GM19328 (cell line): ENCODE results near the gene ARHGEF3.
A peak's percentile ranks its signal among the peaks of the same experiment; 100 is the strongest.

ENCODE experiments used
- ATAC-seq: cut with Tn5 transposase; IDR thresholded peaks from one replicate; pipeline ENCODE4 v1.9.1; 2021; ENCODE audit warnings: mild to moderate bottlenecking, moderate library complexity; ENCODE audit not compliant: unreplicated experiment

The ARHGEF3 gene

DNA sequence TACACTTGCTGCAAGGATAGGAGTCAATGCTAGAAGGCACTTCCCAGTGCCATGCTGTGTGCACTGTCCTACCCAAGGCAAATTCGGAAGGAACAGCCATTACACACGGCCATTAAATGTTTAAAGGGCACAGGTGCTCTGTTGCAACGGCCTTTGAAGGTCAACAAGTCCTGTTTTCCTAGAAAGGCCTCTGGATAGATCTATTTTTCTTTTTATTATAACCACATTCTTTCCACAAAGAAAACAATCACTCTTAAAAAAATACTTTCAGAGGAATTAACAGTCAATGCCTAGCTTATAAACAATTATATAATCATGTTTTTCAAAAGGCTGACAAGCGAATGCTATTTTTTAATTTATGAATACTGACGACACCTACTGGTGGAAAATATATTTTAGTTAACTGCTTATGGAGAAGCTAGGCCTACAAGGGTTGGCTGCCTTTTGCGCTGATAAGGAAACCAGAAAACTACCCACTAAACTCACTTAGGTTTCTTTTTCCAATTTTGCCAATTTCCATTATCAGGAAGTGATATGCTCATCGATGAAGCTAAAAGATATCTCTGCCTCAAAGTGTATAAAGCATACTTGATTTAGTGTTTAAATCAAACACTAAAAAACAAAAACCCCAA, 2.4 kb downstream of the ARHGEF3 start:
- no peak for ATAC-seq

- no peak for ATAC-seq
Measured at GRCh38 chr3:56796996-56797395, 4.8 kb downstream of the ARHGEF3 start.

DNA sequence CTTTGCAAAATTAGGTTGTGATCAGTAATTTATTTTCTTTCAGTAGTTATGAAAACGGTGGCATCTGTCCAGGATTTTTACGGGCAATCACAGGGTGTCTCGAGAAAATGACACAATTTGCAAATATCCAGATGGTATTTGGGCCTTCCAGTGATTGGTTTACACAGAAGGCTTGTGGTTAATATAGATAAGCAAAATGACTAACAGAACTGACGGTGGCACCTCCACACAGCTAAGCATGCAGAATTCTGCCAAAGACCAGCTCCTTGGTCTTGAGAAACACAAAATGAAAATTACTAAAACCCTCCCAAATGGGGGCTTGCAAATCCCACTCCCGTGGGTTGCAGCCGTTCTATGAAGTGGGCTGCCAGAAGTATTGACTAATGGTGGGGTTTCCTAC, 5.5 kb downstream of the ARHGEF3 start:
- no peak for ATAC-seq

- no peak for ATAC-seq
Measured at GRCh38 chr3:56795829-56796185, 5.9 kb downstream of the ARHGEF3 start.

GRCh38 chr3:56795097-56795828, 6.5 kb downstream of the ARHGEF3 start:
- no peak for ATAC-seq

DNA sequence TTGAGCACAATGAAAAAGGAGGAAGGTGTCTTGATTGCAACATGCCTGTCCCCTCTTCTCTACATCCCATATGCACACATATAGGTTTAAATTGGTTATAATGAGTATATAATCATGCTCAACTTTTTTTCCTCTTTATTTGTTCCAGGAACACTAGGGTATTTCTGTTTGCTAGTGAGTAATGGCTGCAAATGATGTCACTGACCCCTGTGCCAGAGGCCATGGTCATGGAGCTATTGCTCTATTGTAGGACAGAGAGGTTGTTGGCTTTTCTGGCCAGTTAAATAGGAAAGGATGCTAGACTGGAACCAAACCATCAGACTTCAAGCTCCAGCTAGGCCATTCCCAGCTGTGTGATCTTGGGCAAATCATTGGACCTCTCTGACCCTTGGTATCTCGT, 9.6 kb downstream of the ARHGEF3 start:
- ATAC-seq: no peak

DNA sequence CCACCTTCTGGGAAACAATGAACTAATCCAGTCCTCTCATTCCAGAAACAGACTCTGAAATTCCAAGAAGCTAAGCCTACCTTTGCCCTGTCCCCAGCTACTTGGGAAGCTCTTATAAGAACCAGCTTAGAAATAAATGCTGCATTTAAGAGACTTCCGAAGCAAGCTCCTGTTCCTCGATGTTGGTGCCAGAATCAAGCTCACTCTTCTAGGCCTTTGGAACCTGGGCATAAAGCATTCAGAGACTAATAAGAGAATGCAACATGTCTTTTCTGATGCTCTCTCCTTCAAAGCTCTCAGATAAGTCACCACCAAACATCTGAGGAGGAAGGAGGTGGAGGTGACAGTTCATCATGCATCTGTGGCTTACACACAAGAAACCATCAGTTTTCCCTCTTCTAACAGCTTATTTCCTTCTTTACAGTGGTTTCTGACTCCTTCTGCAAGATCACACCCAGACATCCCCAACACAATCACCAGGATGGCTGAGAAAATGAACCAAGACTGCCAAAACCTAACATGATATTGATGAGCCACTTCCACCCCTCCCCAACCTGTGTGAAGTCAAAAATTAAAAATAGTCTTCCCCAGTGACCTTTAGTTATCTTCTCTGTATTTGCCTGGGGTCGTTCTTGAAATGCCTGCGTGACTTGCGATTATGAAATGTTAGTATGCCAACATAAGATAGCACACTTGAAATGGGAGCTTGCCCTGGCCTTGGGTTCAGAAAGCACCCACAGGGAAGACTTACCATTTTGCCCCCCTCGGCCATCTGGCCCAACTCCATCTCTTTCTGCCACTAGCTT, 11.5 kb downstream of the ARHGEF3 start:
- no peak for ATAC-seq

DNA sequence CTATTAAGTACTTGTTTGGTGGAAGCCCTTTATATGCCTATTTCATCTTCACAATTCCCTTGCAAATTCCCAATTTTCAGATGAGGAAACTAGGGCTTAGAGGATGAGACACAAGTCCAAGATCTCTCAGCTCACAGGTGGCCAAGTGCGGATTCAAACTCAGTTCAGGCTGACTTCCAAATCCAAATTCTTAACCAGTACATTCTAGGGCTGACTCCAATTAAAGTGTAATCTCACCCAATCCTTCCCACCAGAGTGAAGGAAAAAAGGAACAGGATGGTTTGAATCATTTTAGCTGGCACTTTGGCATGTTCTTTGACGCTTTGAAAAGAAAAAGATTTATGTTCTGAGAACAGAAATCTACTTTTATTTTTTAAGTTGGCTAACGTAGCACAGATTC, 12.7 kb downstream of the ARHGEF3 start:
- ATAC-seq: no peak

GRCh38 chr3:56788521-56788920, 13.2 kb downstream of the ARHGEF3 start:
- no peak for ATAC-seq

DNA sequence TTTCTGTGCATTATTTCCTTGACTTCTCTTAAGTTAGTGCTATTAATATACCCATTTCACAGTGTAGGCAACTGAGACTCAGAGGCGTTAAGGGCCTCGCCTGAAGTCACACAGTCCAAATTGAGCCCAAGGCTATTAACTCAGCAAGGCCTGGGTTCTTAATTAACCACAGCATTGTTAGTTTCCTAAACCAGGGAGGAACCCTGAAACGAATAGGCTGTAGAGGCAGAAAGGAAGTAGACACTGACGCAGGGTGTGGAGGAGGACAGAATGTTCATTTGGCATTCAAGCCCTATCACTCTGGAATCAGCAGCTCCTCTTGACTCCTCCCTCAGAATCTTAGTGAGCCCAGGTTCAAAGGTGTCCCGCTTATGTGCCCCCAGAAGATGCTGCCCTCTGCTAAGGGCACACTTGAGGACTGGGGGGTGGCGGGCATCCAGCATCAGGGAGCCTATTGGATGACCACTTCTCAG, 13.9 kb downstream of the ARHGEF3 start:
- no peak for ATAC-seq

DNA sequence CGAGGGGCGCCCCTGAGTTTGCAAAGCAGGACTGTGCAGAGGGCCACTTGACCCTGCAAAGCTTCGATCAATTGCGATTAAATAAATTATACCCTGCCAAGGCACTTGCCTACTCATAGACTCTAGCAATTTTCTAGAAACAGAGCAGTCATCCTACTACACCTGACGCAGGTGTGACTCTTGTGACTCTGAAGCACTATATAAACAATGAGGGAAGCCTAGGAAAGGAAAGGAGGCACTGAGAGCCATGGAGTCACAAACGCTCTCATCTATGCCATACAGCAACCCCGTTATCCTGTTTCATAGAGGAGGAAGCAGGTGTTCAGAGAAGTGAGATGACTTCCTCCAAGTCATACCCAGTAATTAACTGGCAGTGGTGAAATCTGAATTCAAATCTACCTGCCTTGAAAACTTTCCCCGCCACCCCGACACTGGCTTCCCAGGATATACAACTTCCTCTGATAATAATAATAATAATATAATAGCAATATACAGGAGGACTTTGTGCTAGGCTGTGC, 14.4 kb downstream of the ARHGEF3 start:
- no peak for ATAC-seq

DNA sequence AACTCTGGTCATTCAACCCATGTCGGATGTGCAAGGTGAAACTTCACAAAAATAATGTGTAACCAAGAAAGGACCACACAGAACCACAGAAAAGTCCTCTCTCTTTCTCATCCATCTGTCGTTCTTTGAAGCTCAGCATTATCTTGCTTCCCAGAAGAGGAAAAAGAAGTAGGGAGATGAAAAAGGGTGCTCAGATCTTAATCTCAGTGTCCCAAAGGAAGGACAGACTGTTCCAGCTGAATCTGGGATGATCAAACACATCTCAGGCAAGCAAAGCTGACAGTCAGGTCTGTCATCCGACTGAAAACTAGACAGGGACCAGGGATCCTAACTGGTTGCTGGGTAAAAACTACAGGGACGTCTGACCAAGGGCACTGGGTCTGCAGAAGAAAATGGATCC, 16.2 kb downstream of the ARHGEF3 start:
- ATAC-seq: no peak

DNA sequence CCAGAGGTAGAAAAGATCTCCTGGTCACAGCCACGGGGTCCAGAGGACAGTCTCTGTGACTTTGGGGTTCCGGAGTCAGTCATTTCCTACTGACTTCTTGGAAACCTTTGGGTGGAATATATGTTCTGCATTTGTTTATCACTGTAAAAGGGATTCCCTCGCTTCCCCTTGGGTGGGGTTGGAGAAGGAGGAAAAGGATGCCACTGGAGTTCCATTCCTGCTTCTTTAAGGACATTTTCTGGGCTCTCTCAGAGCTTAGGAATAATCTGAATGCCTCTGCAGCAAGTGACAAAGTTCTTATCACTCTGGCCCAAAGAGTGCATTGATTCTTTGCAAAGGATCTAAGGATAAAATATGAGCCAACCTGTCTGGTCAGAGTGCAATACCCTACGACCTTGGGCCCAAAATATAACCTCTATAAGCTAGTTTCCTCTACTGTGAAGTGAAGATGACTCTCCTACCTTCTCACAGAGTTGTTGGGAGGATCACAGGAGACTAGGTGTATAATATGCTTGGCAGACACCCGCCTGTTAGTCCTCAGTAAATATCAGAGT, 17.2 kb downstream of the ARHGEF3 start:
- no peak for ATAC-seq

DNA sequence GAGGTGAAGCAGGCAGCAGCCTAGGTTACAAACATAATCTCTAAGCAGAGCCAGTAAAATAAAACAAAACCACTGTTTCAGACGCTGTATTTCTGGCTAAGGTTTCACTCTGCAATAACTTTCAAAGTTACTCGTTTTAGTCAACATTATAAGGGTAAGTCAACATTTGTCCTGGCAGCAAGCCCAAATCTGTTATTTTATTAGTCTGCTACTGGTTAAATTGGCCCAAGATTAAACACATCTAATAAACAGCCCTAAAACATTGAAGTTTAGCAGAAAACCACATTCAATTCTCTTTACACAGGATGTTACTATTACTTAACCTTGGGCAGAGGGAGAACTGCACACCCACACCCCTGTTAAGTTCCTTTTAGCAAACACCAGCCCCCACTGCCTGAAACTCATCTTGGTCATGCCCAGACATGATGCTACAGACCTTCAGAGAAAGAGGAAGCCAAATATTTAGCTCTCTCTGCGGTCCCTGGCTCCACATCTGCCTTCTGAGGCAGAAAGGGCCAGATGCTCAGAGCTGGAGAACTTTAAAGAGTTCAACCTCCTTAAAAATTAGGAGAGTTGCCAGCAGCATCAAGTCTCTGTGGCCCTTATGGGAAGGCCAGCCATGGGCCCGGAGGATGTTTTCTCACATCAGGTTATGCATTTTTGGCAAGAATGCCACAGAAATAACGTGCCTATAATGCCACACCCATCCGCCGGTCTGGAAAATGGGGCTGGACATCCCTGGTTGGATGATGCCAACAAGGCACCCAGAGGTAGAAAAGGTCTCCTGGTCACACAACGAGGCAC, 17.9 kb downstream of the ARHGEF3 start:
- peak; percentile 92 for ATAC-seq

DNA sequence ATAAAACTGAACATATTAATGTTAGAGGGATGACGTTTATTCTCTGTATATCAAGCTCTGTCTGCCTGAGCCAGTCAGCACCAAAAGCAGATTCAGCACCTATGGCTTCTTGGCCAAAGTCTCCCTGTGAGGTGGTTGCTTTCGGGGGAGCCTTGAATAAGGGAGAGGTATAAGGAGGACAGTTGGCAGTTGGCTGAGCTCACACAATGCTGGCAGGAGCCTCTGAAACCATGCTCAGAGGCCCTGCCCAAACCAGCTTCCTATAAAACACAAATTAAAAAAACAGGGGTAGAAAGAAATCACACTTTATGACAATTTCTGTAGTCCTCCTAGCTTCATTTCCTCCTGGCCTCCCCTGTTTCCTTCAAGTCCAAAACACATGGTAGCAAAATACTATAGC, 18.8 kb downstream of the ARHGEF3 start:
- no peak for ATAC-seq

GRCh38 chr3:56782215-56782614, 19.5 kb downstream of the ARHGEF3 start:
- ATAC-seq: no peak

DNA sequence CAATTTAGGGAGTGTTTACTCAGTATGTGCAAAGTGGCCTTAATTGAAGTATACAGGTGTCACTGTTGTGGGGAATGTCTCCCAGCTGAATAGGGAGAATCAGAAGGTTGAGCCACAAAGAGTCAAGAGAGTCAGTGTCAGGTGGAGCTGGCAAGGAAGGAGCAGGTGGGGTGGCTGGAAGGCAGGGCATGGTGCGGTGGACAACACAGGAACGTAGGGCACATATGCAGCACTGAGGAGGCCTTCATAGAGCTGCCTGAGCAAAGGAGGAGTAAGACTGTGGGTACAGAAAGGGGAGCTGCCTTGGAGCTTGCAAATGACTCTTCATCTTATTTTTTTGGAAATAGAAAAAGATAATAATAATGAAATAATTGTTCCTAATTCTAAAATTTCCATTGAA, 20.0 kb downstream of the ARHGEF3 start:
- ATAC-seq: no peak

DNA sequence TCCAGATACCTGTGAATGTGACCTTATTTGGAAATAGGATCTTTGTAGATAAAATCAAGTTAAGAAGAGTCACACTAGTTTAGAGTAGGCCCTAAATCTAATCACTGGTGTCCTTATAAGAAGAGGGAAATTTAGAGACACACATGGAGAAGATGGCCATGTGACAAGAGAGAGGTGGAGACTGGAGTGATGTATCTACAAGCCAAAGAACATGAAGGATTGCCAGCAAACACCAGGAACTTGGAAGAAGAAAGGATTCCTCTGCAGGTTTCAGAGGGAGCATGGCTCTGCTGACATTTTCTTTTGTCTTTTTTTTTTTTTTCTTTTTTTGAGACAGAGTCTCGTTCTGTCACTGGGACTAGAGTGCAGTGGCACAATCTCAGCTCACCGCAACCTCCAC, 20.8 kb downstream of the ARHGEF3 start:
- no peak for ATAC-seq

DNA sequence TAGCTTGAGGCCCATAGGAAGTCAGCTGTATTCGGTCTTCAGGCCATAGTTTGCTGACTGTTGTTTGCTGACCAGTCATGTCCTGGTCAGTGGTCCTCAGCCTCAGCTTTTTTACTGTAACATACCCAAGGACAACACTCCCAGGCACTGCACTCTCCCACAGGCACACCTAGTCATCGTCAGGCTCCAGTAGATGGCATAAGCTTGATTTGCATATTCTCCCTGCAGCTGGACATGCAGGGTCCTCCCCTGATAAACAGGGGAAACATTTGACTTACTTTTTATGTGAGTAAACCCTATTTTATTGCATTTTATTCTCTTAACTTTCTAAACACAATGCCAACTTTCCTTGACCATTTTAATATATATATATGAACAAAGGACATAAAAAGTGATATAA, 22.9 kb downstream of the ARHGEF3 start:
- no peak for ATAC-seq

GRCh38 chr3:56776556-56776950, 25.2 kb downstream of the ARHGEF3 start:
- no peak for ATAC-seq
